GM18909 (cell line): Measurements from ENCODE around the gene TNFRSF19.
"Not testable (repeated sequence)": the region's sequence is repeated elsewhere in the genome, so short reads cannot be mapped to it uniquely, and the experiment has no call there.

ENCODE experiments used
- ATAC-seq: cut with Tn5 transposase; IDR thresholded peaks from one replicate; pipeline ENCODE4 v1.9.1; 2021; ENCODE audit warnings: mild to moderate bottlenecking; ENCODE audit not compliant: unreplicated experiment, poor library complexity

Gene TNFRSF19

GRCh38 chr13:23563085-23563845 lies 6.9 kb upstream of the TNFRSF19 start:
- ATAC-seq = no peak

GRCh38 chr13:23567906-23568460 lies 2.2 kb upstream of the TNFRSF19 start:
- no peak for ATAC-seq

- ATAC-seq = no peak
Observed at GRCh38 chr13:23570921-23571315, 706 bp downstream of the TNFRSF19 start.

GRCh38 chr13:23571431-23571830 lies 1.2 kb downstream of the TNFRSF19 start:
- no peak for ATAC-seq

- no peak for ATAC-seq
Observed at GRCh38 chr13:23572836-23573235, 2.6 kb downstream of the TNFRSF19 start.

GRCh38 chr13:23574421-23575145 lies 4.4 kb downstream of the TNFRSF19 start:
- no peak for ATAC-seq

GRCh38 chr13:23575632-23576031 lies 5.4 kb downstream of the TNFRSF19 start:
- ATAC-seq = no peak

- ATAC-seq = peak; percentile 70
Observed at GRCh38 chr13:23578411-23579071, 8.3 kb downstream of the TNFRSF19 start.

GRCh38 chr13:23579072-23579895 lies 9.1 kb downstream of the TNFRSF19 start:
- ATAC-seq = peak; percentile 85

- no peak for ATAC-seq
Observed at GRCh38 chr13:23579896-23580683, 9.9 kb downstream of the TNFRSF19 start.

GRCh38 chr13:23580684-23581060 lies 10.5 kb downstream of the TNFRSF19 start:
- ATAC-seq = no peak

- no peak for ATAC-seq
Observed at GRCh38 chr13:23583491-23583890, 13.3 kb downstream of the TNFRSF19 start.

- ATAC-seq = no peak
Observed at GRCh38 chr13:23584275-23584674, 14.1 kb downstream of the TNFRSF19 start.

GRCh38 chr13:23586336-23586735 lies 16.1 kb downstream of the TNFRSF19 start:
- ATAC-seq = no peak

GRCh38 chr13:23588666-23589065 lies 18.5 kb downstream of the TNFRSF19 start:
- no peak for ATAC-seq

GRCh38 chr13:23592596-23592995 lies 22.4 kb downstream of the TNFRSF19 start:
- no peak for ATAC-seq

- ATAC-seq = no peak
Observed at GRCh38 chr13:23593148-23593547, 22.9 kb downstream of the TNFRSF19 start.

- not testable (repeated sequence) for ATAC-seq
Observed at GRCh38 chr13:23594290-23594689, 24.1 kb downstream of the TNFRSF19 start.

GRCh38 chr13:23598369-23598768 lies 28.2 kb downstream of the TNFRSF19 start:
- no peak for ATAC-seq
